HL-60 (cell line): ENCODE measurements around the gene TENM3.

Experiments used
- CTCF ChIP-seq: IDR thresholded peaks from one replicate; pipeline ENCODE4 v1.5.1; 2011; ENCODE audit warnings: low read length, control low read depth, inconsistent platforms; ENCODE audit not compliant: insufficient read depth
- GABPA ChIP-seq: IDR thresholded peaks from 2 replicates; pipeline ENCODE4 v1.6.1; 2012; ENCODE audit warnings: low read depth
- POLR2AphosphoS5 ChIP-seq: IDR thresholded peaks from 2 replicates; pipeline ENCODE4 v1.6.1; 2012; ENCODE audit warnings: low read depth

- TF ChIP-seq CTCF (no peak), POLR2AphosphoS5 (no peak), GABPA (no peak)
These were observed 497.9 kb downstream of the TENM3 start for GRCh38 chr4:182741054-182741453.
